ENCODE data around the gene CTSO.

DNA sequence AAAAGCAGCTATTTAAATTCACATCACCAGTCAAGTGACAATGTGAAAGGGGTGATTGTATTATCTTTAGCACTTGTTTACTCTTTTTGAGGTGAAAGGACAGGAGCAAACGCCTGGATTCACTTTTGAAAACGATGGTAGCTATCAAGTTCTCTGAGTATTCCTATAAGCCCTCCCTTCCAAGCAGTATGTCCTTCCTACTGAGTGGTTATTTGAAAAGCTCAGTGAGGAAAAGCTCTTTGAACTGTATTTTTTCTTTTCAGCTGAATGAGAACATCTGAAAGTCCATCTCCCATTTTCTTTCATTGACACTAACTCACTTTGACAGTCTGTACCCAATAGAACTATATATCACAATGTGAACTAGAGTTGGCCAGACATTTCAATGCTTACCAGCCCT, 9.1 kb upstream of the CTSO start:
- TF ChIP-seq, protein P1, sequence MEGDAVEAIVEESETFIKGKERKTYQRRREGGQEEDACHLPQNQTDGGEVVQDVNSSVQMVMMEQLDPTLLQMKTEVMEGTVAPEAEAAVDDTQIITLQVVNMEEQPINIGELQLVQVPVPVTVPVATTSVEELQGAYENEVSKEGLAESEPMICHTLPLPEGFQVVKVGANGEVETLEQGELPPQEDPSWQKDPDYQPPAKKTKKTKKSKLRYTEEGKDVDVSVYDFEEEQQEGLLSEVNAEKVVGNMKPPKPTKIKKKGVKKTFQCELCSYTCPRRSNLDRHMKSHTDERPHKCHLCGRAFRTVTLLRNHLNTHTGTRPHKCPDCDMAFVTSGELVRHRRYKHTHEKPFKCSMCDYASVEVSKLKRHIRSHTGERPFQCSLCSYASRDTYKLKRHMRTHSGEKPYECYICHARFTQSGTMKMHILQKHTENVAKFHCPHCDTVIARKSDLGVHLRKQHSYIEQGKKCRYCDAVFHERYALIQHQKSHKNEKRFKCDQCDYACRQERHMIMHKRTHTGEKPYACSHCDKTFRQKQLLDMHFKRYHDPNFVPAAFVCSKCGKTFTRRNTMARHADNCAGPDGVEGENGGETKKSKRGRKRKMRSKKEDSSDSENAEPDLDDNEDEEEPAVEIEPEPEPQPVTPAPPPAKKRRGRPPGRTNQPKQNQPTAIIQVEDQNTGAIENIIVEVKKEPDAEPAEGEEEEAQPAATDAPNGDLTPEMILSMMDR (IDR thresholded peaks at IDR 0.05) = no peak
- no peak for TF ChIP-seq POLR2A (IDR thresholded peaks at IDR 0.05)

Data from testis (tissue), 2 donors.